Right atrium auricular region (tissue), 2 donors: ENCODE results near the gene KRTAP4-2. TPM values are rescaled to one million over a fixed set of nuclear protein-coding genes. Genes with fewer than 3 reads are reported as not detected.

Experiments used
- DNase-seq: peaks from one replicate; pipeline ENCODE4 v3.0.0-alpha.2; 2019; ENCODE audit warnings: low spot score
- H3K27ac ChIP-seq, 2 donors: fragments of 200-600 bp; sonication (generic); 1 replicate in 1 of 2; 2 replicates in 1 of 2; pipeline ENCODE4 v1.5.1; 2016 to 2019
- H3K27me3 ChIP-seq, 2 donors: fragments of 200-600 bp; sonication (generic); one replicate each; pipeline versions ENCODE4 v1.5.1 to v1.6.0; 2017 to 2019
- H3K36me3 ChIP-seq: fragments of 200-600 bp; sonication (generic); one replicate; pipeline ENCODE4 v1.5.1; 2016
- H3K4me1 ChIP-seq, 2 donors: fragments of 200-600 bp; sonication (generic); one replicate each; pipeline versions ENCODE4 v1.5.1 to v1.6.0; 2017 to 2019
- H3K4me3 ChIP-seq, 2 donors: fragments of 200-600 bp; sonication (generic); 1 replicate in 1 of 2; 2 replicates in 1 of 2; pipeline ENCODE4 v1.5.1; 2017 to 2019; ENCODE audit warnings: mild to moderate bottlenecking in 1 of 2, moderate library complexity in 1 of 2
- H3K9me3 ChIP-seq, 2 donors: fragments of 200-600 bp; sonication (generic); one replicate each; pipeline ENCODE4 v1.5.1; 2019
- total RNA-seq, 2 donors: library from RNA; depleted of rRNA; stranded (reverse); fragments of >200 nt; gene quantifications; one replicate each; pipeline ENCODE4 v1.1.0, GENCODE V29; 2016
- TF ChIP-seq, protein P1 (sequence below), 2 donors: fragments of 200-600 bp; sonication (generic); IDR thresholded peaks; one replicate each; pipeline ENCODE4 v1.5.1; 2019; ENCODE audit warnings: antibody characterized with exemption in 2 of 2

Gene KRTAP4-2
- total RNA-seq, 2 donors from 2014 or later: not detected

DNA sequence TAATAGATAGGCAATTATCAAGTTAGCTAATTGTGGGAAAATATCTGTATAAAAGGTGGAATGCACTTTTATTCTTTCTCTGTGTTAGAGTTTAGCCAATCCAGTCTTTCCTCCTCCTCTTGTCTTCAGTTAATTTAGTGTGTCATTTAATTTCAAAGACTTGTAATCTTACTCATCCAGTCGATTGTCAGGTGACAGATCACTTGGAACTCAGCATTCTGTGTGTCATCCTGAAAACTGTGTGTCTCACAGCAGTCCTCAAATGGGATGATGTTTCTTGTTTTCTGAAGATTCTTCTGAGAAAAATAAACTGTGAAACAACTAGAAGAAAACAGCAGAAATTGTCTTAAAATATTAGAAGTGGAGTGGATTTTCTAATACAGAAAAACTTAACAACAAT, 7.0 kb upstream of the KRTAP4-2 start:
- Histone ChIP-seq H3K36me3 (no peaks in the 10 kb centered on the region), H3K27ac (no peak overlapping the region), H3K9me3 (no peaks in the 10 kb centered on the region), H3K27me3 (no peaks in the 10 kb centered on the region), H3K4me1 (no peaks in the 10 kb centered on the region), H3K4me3 (no peak overlapping the region)
- DNase-seq: no peak
- TF ChIP-seq, protein P1, sequence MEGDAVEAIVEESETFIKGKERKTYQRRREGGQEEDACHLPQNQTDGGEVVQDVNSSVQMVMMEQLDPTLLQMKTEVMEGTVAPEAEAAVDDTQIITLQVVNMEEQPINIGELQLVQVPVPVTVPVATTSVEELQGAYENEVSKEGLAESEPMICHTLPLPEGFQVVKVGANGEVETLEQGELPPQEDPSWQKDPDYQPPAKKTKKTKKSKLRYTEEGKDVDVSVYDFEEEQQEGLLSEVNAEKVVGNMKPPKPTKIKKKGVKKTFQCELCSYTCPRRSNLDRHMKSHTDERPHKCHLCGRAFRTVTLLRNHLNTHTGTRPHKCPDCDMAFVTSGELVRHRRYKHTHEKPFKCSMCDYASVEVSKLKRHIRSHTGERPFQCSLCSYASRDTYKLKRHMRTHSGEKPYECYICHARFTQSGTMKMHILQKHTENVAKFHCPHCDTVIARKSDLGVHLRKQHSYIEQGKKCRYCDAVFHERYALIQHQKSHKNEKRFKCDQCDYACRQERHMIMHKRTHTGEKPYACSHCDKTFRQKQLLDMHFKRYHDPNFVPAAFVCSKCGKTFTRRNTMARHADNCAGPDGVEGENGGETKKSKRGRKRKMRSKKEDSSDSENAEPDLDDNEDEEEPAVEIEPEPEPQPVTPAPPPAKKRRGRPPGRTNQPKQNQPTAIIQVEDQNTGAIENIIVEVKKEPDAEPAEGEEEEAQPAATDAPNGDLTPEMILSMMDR (IDR thresholded peaks at IDR 0.05): no peak

DNA sequence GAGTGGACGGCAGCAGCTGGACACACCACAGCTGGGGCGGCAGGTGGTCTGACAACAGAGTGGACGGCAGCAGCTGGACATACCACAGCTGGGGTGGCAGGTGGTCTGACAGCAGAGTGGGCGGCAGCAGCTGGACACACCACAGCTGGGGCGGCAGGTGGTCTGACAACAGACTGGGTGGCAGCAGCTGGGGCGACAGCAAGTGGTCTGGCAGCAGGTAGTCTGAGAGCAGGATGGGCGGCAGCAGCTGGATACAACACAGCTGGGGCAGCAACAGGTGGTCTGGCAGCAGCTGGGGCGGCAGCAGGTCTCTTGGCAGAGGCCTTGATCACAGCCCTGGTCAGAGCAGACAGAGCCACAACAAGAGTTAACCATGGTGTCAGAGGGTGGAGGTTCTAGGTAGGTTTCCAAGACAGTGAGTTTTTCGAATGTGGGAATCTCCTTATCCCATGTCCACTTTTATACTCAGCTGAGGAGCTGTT, 6.5 kb upstream of the KRTAP4-2 start, which contains the start of gene KRTAP4-1:
TSS of gene KRTAP4-1 (minus strand) at position 432 of the 482 bp plus-strand sequence. CDS start at position 375, 57 bp downstream.
- Histone ChIP-seq H3K9me3 (no peaks in the 10 kb centered on the region), H3K4me1 (no peaks in the 10 kb centered on the region), H3K27me3 (no peaks in the 10 kb centered on the region), H3K27ac (no peak within 1 kb of the TSS), H3K4me3 (no peak within 1 kb of the TSS), H3K36me3 (no peaks in the 10 kb centered on the region)
- TF ChIP-seq, protein P1 (IDR thresholded peaks at IDR 0.05): no peak
- DNase-seq: no peak

DNA sequence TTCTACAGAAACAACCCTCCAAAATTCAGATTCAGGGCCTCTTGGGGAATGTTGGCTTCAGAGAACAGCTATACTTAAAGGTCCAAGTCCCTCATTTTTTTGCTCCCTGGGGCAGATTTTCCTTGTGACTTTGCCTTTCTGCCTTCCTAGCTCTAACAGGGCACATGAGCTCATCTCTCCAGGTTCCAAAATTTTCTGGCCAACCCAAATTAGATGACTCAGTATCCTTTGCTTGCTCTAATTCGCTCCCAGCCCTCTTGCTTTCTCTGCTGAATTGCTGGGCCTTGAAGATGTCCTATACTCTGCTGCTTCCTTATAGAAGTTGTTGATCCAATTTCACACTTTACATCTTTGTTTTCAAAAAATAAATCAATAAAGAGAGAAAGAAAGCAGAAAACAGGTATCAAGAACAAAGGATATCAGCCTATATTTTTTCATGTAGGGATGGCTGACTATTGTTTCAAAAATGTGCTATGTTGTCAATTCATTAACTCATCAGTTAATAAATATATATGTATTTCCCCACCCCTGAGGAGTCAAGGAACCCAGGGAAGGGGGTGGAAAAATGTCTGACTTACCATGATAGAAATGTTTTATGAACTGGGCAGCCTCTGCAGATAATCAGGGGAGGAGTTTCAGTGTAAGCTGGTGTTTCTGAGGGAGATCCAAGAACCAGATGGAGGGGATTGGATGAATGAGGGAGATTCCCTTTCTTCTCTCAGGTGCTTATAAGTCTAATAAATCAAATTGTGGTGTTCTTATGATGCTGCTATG, 1.0 kb upstream of the KRTAP4-2 start:
- no peaks in the 10 kb centered on the region for H3K36me3 ChIP-seq
- no peak for DNase-seq
- no peak overlapping the region for H3K27ac ChIP-seq
- no peaks in the 10 kb centered on the region for H3K9me3 ChIP-seq
- H3K4me3 ChIP-seq: no peak overlapping the region
- H3K4me1 ChIP-seq: no peaks in the 10 kb centered on the region
- TF ChIP-seq, protein P1 (IDR thresholded peaks at IDR 0.05): no peak
- H3K27me3 ChIP-seq: no peaks in the 10 kb centered on the region

DNA sequence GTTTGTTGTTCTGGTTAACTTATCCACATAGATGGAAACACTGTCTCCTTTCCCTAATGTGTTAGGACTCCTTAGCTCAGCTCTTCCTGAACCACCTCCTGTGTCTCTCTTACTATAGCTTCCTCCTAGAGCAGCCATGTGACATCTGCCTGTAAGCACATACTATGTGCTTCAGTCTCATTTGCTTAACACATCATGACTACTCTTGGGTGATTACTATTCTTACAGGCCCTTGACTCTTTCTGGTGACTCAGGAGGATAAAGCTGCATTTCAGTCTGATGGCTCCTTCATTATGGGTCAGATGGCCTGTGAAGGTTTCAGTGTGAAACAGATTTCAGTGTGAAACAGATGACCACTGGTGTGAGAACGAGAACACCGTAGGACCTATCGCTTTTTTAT, 320 bp upstream of the KRTAP4-2 start:
- Histone ChIP-seq H3K9me3 (no peaks in the 10 kb centered on the region), H3K27ac (no peak overlapping the region), H3K4me3 (no peak overlapping the region), H3K27me3 (no peaks in the 10 kb centered on the region), H3K36me3 (no peaks in the 10 kb centered on the region), H3K4me1 (no peaks in the 10 kb centered on the region)
- TF ChIP-seq, protein P1 (IDR thresholded peaks at IDR 0.05): no peak
- DNase-seq: no peak

DNA sequence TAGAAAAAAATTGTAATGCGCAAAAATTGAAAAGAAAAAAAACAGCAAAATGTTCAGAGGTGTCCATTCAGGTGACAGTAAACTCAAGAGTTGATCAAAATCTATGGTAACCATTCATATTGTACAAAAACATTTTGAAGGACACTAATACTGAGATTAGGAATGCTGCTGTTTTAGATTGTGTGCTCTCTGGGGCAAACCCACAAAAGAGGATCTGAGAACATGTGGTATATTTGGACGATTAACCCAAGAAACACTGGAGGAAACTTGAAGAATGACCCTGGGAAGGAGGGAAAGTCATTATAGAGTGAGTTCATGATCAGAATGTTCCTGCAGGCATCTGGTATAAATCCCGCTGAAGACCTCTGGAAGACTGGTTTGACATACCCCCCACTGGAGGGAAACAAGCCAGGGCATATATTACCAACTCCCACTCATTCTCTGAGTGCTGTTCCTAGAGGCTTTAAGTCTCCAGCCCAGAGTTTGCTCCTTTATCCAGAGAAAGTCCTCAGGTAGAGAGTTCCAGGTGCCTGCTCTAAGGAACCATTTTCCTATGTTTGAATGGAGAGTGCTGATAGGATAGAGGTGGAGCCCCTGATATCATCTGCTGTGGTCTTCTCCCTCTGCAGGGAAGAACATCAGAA, 1.2 kb downstream of the KRTAP4-2 start:
- Histone ChIP-seq H3K4me3 (no peak overlapping the region), H3K27me3 (no peaks in the 10 kb centered on the region), H3K36me3 (no peaks in the 10 kb centered on the region), H3K9me3 (no peaks in the 10 kb centered on the region), H3K4me1 (no peaks in the 10 kb centered on the region), H3K27ac (no peak overlapping the region)
- DNase-seq: no peak
- TF ChIP-seq, protein P1 (IDR thresholded peaks at IDR 0.05): no peak
